Hematopoietic multipotent progenitor cell treated with erythropoietin and hydrocortisone succinate and interleukin-3 and kit ligand, for 17 days (in vitro differentiated cells): ENCODE measurements around the gene RASA4B.
"Not testable (repeated sequence)": the region's sequence is repeated elsewhere in the genome, so short reads cannot be mapped to it uniquely, and the experiment has no call there.

ENCODE experiments used
- DNase-seq: peaks from one replicate; pipeline ENCODE4 v3.0.0-alpha.2; 2015; ENCODE audit warnings: low spot score

The RASA4B gene

GRCh38 chr7:102511860-102512522 is 5.6 kb downstream of the RASA4B start:
- not testable (repeated sequence) for DNase-seq

- DNase-seq = not testable (repeated sequence)
Measured at GRCh38 chr7:102510575-102510974, 7.0 kb downstream of the RASA4B start.

- not testable (repeated sequence) for DNase-seq
Measured at GRCh38 chr7:102507410-102508088, 10.0 kb downstream of the RASA4B start.

- not testable (repeated sequence) for DNase-seq
Measured at GRCh38 chr7:102505298-102506185, 12.0 kb downstream of the RASA4B start.

GRCh38 chr7:102503141-102503540 is 14.4 kb downstream of the RASA4B start:
- not testable (repeated sequence) for DNase-seq

GRCh38 chr7:102498321-102498720 is 19.3 kb downstream of the RASA4B start:
- DNase-seq = not testable (repeated sequence)

GRCh38 chr7:102497308-102497707 is 20.3 kb downstream of the RASA4B start:
- not testable (repeated sequence) for DNase-seq

- DNase-seq = not testable (repeated sequence)
Measured at GRCh38 chr7:102496861-102497260, 20.7 kb downstream of the RASA4B start.

- DNase-seq = not testable (repeated sequence)
Measured at GRCh38 chr7:102494473-102495149, 23.0 kb downstream of the RASA4B start.

- not testable (repeated sequence) for DNase-seq
Measured at GRCh38 chr7:102494026-102494425, 23.6 kb downstream of the RASA4B start.

GRCh38 chr7:102493220-102493935 is 24.2 kb downstream of the RASA4B start:
- DNase-seq = not testable (repeated sequence)

GRCh38 chr7:102490529-102491075 is 27.0 kb downstream of the RASA4B start:
- not testable (repeated sequence) for DNase-seq

- DNase-seq = not testable (repeated sequence)
Measured at GRCh38 chr7:102484317-102484716, 33.3 kb downstream of the RASA4B start.

- not testable (repeated sequence) for DNase-seq
Measured at GRCh38 chr7:102481962-102482361, 35.6 kb downstream of the RASA4B start.

GRCh38 chr7:102479982-102480637 is 37.5 kb downstream of the RASA4B start:
- DNase-seq = not testable (repeated sequence)

GRCh38 chr7:102479209-102479584 is 38.4 kb downstream of the RASA4B start:
- DNase-seq = not testable (repeated sequence)

- DNase-seq = peak; percentile 89
Measured at GRCh38 chr7:102478314-102479208, 39.0 kb downstream of the RASA4B start, which contains the start of gene POLR2J. Gene POLR2J (minus strand): TSS chr7:102478922. CDS start chr7:102478860, 62 bp downstream.

GRCh38 chr7:102474736-102475435 is 42.7 kb downstream of the RASA4B start:
- not testable (repeated sequence) for DNase-seq
